Breast epithelium (tissue), 4 donors: ENCODE measurements around the gene SLC2A14. TPM values are rescaled to one million over a fixed set of nuclear protein-coding genes. Genes with fewer than 3 reads are reported as not detected.
"Not testable (repeated sequence)": the region's sequence is repeated elsewhere in the genome, so short reads cannot be mapped to it uniquely, and the experiment has no call there.

Experiments
- DNase-seq, 2 donors: peaks; one replicate each; pipeline ENCODE4 v3.0.0-alpha.2; 2019; ENCODE audit warnings: low spot score in 2 of 2
- H3K27ac ChIP-seq, 2 donors: fragments of 200-600 bp; sonication (generic) in 1 of 2; one replicate each; pipeline ENCODE4 v1.5.1; 2016 to 2019; ENCODE audit warnings: mild to moderate bottlenecking in 1 of 2
- H3K27me3 ChIP-seq, 2 donors: fragments of 200-600 bp; sonication (generic) in 1 of 2; one replicate each; pipeline versions ENCODE4 v1.5.1 to v1.6.0; 2017 to 2019; ENCODE audit warnings: control low read depth in 1 of 2, mild to moderate bottlenecking in 1 of 2
- H3K36me3 ChIP-seq: fragments of 200-600 bp; one replicate; pipeline ENCODE4 v1.5.1; 2019
- H3K4me1 ChIP-seq, 2 donors: fragments of 200-600 bp; sonication (generic); one replicate each; pipeline ENCODE4 v1.5.1; 2016 to 2019; ENCODE audit warnings: control low read depth in 1 of 2
- H3K4me3 ChIP-seq, 3 donors: fragments of 200-600 bp; sonication (generic); 1 replicate in 2 of 3; 2 replicates in 1 of 3; pipeline ENCODE4 v1.5.1; 2016 to 2019; ENCODE audit warnings: mild to moderate bottlenecking in 3 of 3, moderate library complexity in 2 of 3
- H3K9me3 ChIP-seq, 2 donors: fragments of 200-600 bp; sonication (generic) in 1 of 2; one replicate each; pipeline ENCODE4 v1.5.1; 2016 to 2019; ENCODE audit warnings: control low read depth in 1 of 2
- CTCF ChIP-seq, 3 donors: fragments of 450-650 bp; IDR thresholded peaks; one replicate each; pipeline ENCODE4 v1.5.1; 2016 to 2017; ENCODE audit warnings: antibody characterized with exemption in 3 of 3, mild to moderate bottlenecking in 3 of 3, moderate library complexity in 3 of 3
- POLR2A ChIP-seq: fragments of 450-650 bp; IDR thresholded peaks from one replicate; pipeline ENCODE4 v1.6.1; 2016; ENCODE audit warnings: antibody characterized with exemption, mild to moderate bottlenecking, moderate library complexity
- POLR2AphosphoS5 ChIP-seq, 3 donors: sonication (generic); formaldehyde crosslinking; IDR thresholded peaks; one replicate each; pipeline ENCODE4 v1.6.1; 2017; ENCODE audit warnings: antibody characterized with exemption in 3 of 3
- intact Hi-C: fragments of 100-400 bp; cut with DNase I; formaldehyde crosslinking; loops from one replicate; pipeline ENCODE4 v1.15.1; 2023; ENCODE audit warnings: low total_unique reads
- total RNA-seq, 3 donors: library from RNA; depleted of rRNA; stranded (reverse); fragments of >200 nt; gene quantifications; one replicate each; pipeline ENCODE4 v1.1.0, GENCODE V29; 2016

The SLC2A14 gene
- total RNA-seq: 1 to 10 TPM in 1 of 3 donors, not detected in 2; 2.7 TPM

- no peaks in the 10 kb centered on the region for H3K9me3 ChIP-seq
- H3K36me3 ChIP-seq: no peaks in the 10 kb centered on the region
- no peaks in the 10 kb centered on the region for H3K4me1 ChIP-seq
- no peak for TF ChIP-seq POLR2AphosphoS5 (IDR thresholded peaks at IDR 0.05)
- no peak for TF ChIP-seq CTCF (IDR thresholded peaks at IDR 0.05)
- TF ChIP-seq POLR2A: no peak
- H3K27ac ChIP-seq: no peak within 1 kb of the TSS
- peaks cover 0 to 12% of the 10 kb centered on the region in 2 donors for H3K27me3 ChIP-seq
- DNase-seq: no peak
- H3K4me3 ChIP-seq: peak within 1 kb of the TSS in 2 of 3 donors; percentile 30 to 55
- intact Hi-C loops: no loop called here
These were observed at the start of gene SLC2A14 for GRCh38 chr12:7872566-7873319. TSS of gene SLC2A14 (minus strand) at chr12:7872915. CDS start at chr12:7869880, 3,035 bp downstream.

- H3K27ac ChIP-seq, H3K36me3 ChIP-seq, H3K9me3 ChIP-seq, H3K27me3 ChIP-seq, H3K4me1 ChIP-seq, H3K4me3 ChIP-seq, DNase-seq, intact Hi-C loops: not testable (repeated sequence)
These were observed 48.5 kb upstream of the SLC2A14 start for GRCh38 chr12:7921181-7921580.

GRCh38 chr12:7918268-7918590 is 45.5 kb upstream of the SLC2A14 start:
- H3K9me3 ChIP-seq, H3K27me3 ChIP-seq, H3K4me1 ChIP-seq, DNase-seq, H3K27ac ChIP-seq, intact Hi-C loops, H3K4me3 ChIP-seq, H3K36me3 ChIP-seq: not testable (repeated sequence)

GRCh38 chr12:7917392-7918267 is 44.9 kb upstream of the SLC2A14 start:
- no peaks in the 10 kb centered on the region for H3K36me3 ChIP-seq
- no peaks in the 10 kb centered on the region for H3K9me3 ChIP-seq
- no peak for DNase-seq
- no peaks in the 10 kb centered on the region for H3K4me1 ChIP-seq
- no peaks in the 10 kb centered on the region for H3K27me3 ChIP-seq
- no peak overlapping the region for H3K4me3 ChIP-seq
- intact Hi-C loops: no loop called here
- no peak overlapping the region for H3K27ac ChIP-seq
- no peak for TF ChIP-seq CTCF (IDR thresholded peaks at IDR 0.05)
- TF ChIP-seq POLR2A: no peak
- TF ChIP-seq POLR2AphosphoS5 (IDR thresholded peaks at IDR 0.05): no peak

GRCh38 chr12:7916936-7917335 is 44.2 kb upstream of the SLC2A14 start:
- no peaks in the 10 kb centered on the region for H3K36me3 ChIP-seq
- H3K9me3 ChIP-seq: no peaks in the 10 kb centered on the region
- no peak overlapping the region for H3K4me3 ChIP-seq
- no peaks in the 10 kb centered on the region for H3K27me3 ChIP-seq
- no peak overlapping the region for H3K27ac ChIP-seq
- no peaks in the 10 kb centered on the region for H3K4me1 ChIP-seq
- no peak for DNase-seq
- no peak for TF ChIP-seq POLR2AphosphoS5 (IDR thresholded peaks at IDR 0.05)
- TF ChIP-seq POLR2A: no peak
- TF ChIP-seq CTCF (IDR thresholded peaks at IDR 0.05): no peak
- intact Hi-C loops: no loop called here
